Osteoblast (primary cell): ENCODE data around the gene MAGOH. TPM values are rescaled to one million over a fixed set of nuclear protein-coding genes. Genes with fewer than 3 reads are reported as not detected.
"Not testable (repeated sequence)": the region's sequence is repeated elsewhere in the genome, so short reads cannot be mapped to it uniquely, and the experiment has no call there.

ENCODE experiments used
- DNase-seq: peaks from one replicate; pipeline ENCODE4 v3.0.0; 2011; ENCODE audit warnings: low spot score, mixed read lengths; ENCODE audit not compliant: insufficient read length; ENCODE audit errors: missing footprints
- H2AFZ ChIP-seq: 2 replicates; pipeline ENCODE4 v1.6.0; 2011; ENCODE audit warnings: mild to moderate bottlenecking, low read length
- H3K27ac ChIP-seq: 2 replicates; pipeline ENCODE4 v1.5.1; 2011; ENCODE audit warnings: mild to moderate bottlenecking, low read depth, low read length, moderate library complexity
- H3K27me3 ChIP-seq: 2 replicates; pipeline ENCODE4 v1.6.0; 2012; ENCODE audit warnings: mild to moderate bottlenecking, control low read depth, inconsistent platforms, low read length, moderate library complexity; ENCODE audit not compliant: insufficient read depth
- H3K36me3 ChIP-seq: 2 replicates; pipeline ENCODE4 v1.5.1; 2011; ENCODE audit warnings: mild to moderate bottlenecking, low read length, control low read depth, moderate library complexity; ENCODE audit not compliant: insufficient read depth
- H3K4me1 ChIP-seq: 2 replicates; pipeline ENCODE4 v1.5.1; 2011; ENCODE audit warnings: mild to moderate bottlenecking, low read length, control low read depth, moderate library complexity; ENCODE audit not compliant: insufficient read depth
- H3K4me2 ChIP-seq: 2 replicates; pipeline ENCODE4 v1.6.0; 2011; ENCODE audit warnings: mild to moderate bottlenecking, low read length; ENCODE audit not compliant: insufficient read depth
- H3K4me3 ChIP-seq: fragments of 200-600 bp; sonication (generic); 3 replicates; pipeline ENCODE4 v1.5.1; 2012; ENCODE audit warnings: mild to moderate bottlenecking, low read length, inconsistent platforms; ENCODE audit not compliant: insufficient read depth
- H3K79me2 ChIP-seq: 2 replicates; pipeline ENCODE4 v1.6.0; 2012; ENCODE audit warnings: mild to moderate bottlenecking, low read length, control low read depth, inconsistent platforms; ENCODE audit not compliant: insufficient read depth
- H3K9me3 ChIP-seq: 2 replicates; pipeline ENCODE4 v1.5.1; 2011; ENCODE audit warnings: low read depth, low read length, control low read depth
- H4K20me1 ChIP-seq: 2 replicates; pipeline ENCODE4 v1.6.0; 2012; ENCODE audit warnings: mild to moderate bottlenecking, low read length, control low read depth; ENCODE audit not compliant: insufficient read depth
- CTCF ChIP-seq: IDR thresholded peaks from 2 replicates; pipeline ENCODE4 v1.5.1; 2011; ENCODE audit warnings: mild to moderate bottlenecking, low read depth, low read length, moderate library complexity; ENCODE audit errors: extremely low read depth
- total RNA-seq: library from RNA; depleted of rRNA; stranded (reverse); fragments of >200 nt; gene quantifications from 2 replicates; pipeline ENCODE4 v1.2.3, GENCODE V29; 2012

Gene MAGOH
- total RNA-seq, 1 donor, result 22.8 TPM

- H3K36me3 ChIP-seq, result no peaks in the 10 kb centered on the region
- H3K9me3 ChIP-seq, result no peaks in the 10 kb centered on the region
- no peaks in the 10 kb centered on the region for H3K27me3 ChIP-seq
- no peak overlapping the region for H3K4me3 ChIP-seq
- H3K4me1 ChIP-seq, result peaks cover 10% of the 10 kb centered on the region
- H3K79me2 ChIP-seq, result no peaks in the 10 kb centered on the region
- H3K27ac ChIP-seq, result no peak overlapping the region
- no peaks in the 10 kb centered on the region for H4K20me1 ChIP-seq
- H3K4me2 ChIP-seq, result no peak overlapping the region
- DNase-seq, result no peak
- peak overlapping the region; percentile 38 for H2AFZ ChIP-seq
- TF ChIP-seq CTCF, result no peak
Observed at GRCh38 chr1:53187401-53187800, 50.9 kb downstream of the MAGOH start.

GRCh38 chr1:53186533-53186932 is 51.8 kb downstream of the MAGOH start:
- peaks cover 18% of the 10 kb centered on the region for H3K4me1 ChIP-seq
- DNase-seq, result no peak
- H3K27ac ChIP-seq, result no peak overlapping the region
- no peaks in the 10 kb centered on the region for H4K20me1 ChIP-seq
- H3K4me3 ChIP-seq, result no peak overlapping the region
- H3K4me2 ChIP-seq, result no peak overlapping the region
- no peak for TF ChIP-seq CTCF
- no peaks in the 10 kb centered on the region for H3K79me2 ChIP-seq
- no peak overlapping the region for H2AFZ ChIP-seq
- H3K9me3 ChIP-seq, result no peaks in the 10 kb centered on the region
- no peaks in the 10 kb centered on the region for H3K36me3 ChIP-seq
- no peaks in the 10 kb centered on the region for H3K27me3 ChIP-seq

- H3K4me2 ChIP-seq, H3K4me3 ChIP-seq, H3K79me2 ChIP-seq, H4K20me1 ChIP-seq, H3K27me3 ChIP-seq, H3K36me3 ChIP-seq, DNase-seq, H2AFZ ChIP-seq, H3K27ac ChIP-seq, H3K9me3 ChIP-seq: not testable (repeated sequence)
- H3K4me1 ChIP-seq, result peaks cover 18% of the 10 kb centered on the region
Observed at GRCh38 chr1:53185955-53186297, 52.4 kb downstream of the MAGOH start.

GRCh38 chr1:53183095-53183990 is 55.0 kb downstream of the MAGOH start:
- Histone ChIP-seq H3K9me3 (no peaks in the 10 kb centered on the region), H3K27me3 (no peaks in the 10 kb centered on the region), H3K79me2 (no peaks in the 10 kb centered on the region), H3K27ac (no peak overlapping the region), H3K4me1 (peaks cover 29% of the 10 kb centered on the region), H4K20me1 (no peaks in the 10 kb centered on the region), H3K4me3 (no peak overlapping the region), H2AFZ (peak overlapping the region; percentile 25), H3K36me3 (no peaks in the 10 kb centered on the region), H3K4me2 (no peak overlapping the region)
- TF ChIP-seq CTCF, result no peak
- DNase-seq, result no peak
